ENCODE data around the gene KLF15.
"Not testable (repeated sequence)": the region's sequence is repeated elsewhere in the genome, so short reads cannot be mapped to it uniquely, and the experiment has no call there.

KLF15 gene

DNA sequence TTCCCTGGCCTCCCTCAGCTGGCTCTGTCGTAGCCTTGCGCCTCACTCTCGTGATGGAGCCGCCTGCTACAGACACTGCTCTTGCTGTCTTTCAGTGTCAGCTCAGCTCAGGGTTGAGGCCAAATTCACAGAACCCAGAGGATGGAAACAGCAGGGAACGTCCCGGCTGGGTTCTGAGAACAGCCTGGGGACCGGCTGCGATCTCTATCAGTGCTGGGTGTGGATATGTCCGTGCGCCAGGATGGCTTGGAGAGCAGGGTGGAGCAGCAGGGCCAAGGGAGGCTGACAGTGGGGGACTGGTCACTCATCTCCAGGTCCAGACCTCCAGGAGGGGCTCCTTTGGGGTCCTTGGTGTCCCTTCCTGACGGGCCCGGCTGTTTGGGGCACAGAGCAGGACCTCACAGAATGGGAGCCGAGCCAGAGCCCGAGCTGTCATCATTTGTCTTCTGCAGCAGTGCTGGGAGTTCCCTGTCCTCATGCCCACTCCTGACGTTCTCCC is 18.4 kb downstream of the KLF15 start:
- H3K9ac ChIP-seq (ENCODE audit: low read length in 2 of 2) = no peak overlapping the region
- no peaks in the 10 kb centered on the region for H3K9me3 ChIP-seq (ENCODE audit: control insufficient read depth in 2 of 2, low read length in 2 of 2)
- peaks cover 19% of the 10 kb centered on the region for H3K4me1 ChIP-seq (ENCODE audit: control insufficient read depth, insufficient read depth, low read length)
- no peaks in the 10 kb centered on the region for H3K36me3 ChIP-seq (ENCODE audit: control insufficient read depth in 2 of 2, insufficient read depth in 2 of 2, low read length in 2 of 2)
- H3K27ac ChIP-seq (ENCODE audit: low read length) = no peak overlapping the region
- no peaks in the 10 kb centered on the region for H3K27me3 ChIP-seq (ENCODE audit: control insufficient read depth in 1 of 2, insufficient read depth in 2 of 2, low read length in 2 of 2)
- H3K4me3 ChIP-seq (ENCODE audit: low read length in 2 of 2) = no peak overlapping the region

DNA sequence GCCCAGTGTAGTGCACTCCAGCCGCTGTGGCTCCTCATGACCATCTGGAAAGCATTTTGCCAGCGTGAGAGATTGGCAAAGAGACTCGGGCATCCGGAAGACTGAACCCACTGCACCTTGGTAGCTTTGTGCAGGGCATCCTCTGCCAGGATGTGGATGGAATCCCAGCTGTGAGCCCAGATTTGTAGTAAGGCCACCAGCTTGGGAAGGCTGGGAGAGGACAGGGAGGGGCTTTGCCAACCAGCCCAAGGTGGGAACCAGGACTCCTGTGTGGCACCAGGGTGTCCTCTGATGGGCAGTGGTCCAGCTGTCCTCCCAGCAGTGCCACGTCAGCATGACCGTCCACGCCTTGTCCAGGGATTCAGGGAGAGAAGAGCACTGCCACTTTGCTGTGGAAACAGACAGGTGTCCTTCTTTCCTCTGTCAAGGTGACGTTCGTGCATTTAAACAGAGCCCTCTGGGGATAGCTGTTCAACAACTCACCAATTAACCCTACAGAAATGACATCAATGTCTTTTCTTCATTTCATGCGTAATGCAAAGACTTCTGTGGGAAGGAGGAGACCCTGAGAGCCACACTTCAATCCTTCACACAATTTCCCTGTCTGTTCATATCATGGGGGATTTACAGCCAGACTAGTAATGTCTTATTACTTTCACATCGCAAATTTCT is 19.1 kb downstream of the KLF15 start:
- Histone ChIP-seq H3K27ac (ENCODE audit: low read length) (no peak overlapping the region), H3K27me3 (ENCODE audit: control insufficient read depth in 1 of 2, insufficient read depth in 2 of 2, low read length in 2 of 2) (no peaks in the 10 kb centered on the region), H3K9me3 (ENCODE audit: control insufficient read depth in 2 of 2, low read length in 2 of 2) (no peaks in the 10 kb centered on the region), H3K4me3 (ENCODE audit: low read length in 2 of 2) (no peak overlapping the region), H3K9ac (ENCODE audit: low read length in 2 of 2) (no peak overlapping the region), H3K36me3 (ENCODE audit: control insufficient read depth in 2 of 2, insufficient read depth in 2 of 2, low read length in 2 of 2) (no peaks in the 10 kb centered on the region), H3K4me1 (ENCODE audit: control insufficient read depth, insufficient read depth, low read length) (peaks cover 16% of the 10 kb centered on the region)

DNA sequence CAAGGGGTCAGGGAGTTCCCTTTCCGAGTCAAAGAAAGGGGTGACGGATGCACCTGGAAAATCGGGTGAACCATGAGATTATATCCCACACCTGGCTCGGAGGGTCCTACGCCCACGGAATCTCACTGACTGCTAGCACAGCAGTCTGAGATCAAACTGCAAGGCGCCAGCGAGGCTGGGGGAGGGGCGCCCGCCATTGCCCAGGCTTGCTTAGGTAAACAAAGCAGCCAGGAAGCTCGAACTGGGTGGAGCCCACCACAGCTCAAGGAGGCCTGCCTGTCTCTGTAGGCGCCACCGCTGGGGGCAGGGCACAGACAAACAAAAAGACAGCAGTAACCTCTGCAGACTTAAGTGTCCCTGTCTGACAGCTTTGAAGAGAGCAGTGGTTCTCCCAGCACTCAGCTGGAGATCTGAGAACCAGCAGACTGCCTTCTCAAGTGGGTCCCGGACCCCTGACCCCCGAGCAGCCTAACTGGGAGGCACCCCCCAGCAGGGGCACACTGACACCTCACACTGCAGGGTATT is 25.3 kb downstream of the KLF15 start:
- H3K4me1 ChIP-seq (ENCODE audit: control insufficient read depth, insufficient read depth, low read length); H3K4me3 ChIP-seq (ENCODE audit: low read length in 2 of 2); H3K27me3 ChIP-seq (ENCODE audit: control insufficient read depth in 1 of 2, insufficient read depth in 2 of 2, low read length in 2 of 2); H3K9ac ChIP-seq (ENCODE audit: low read length in 2 of 2); H3K27ac ChIP-seq (ENCODE audit: low read length); H3K36me3 ChIP-seq (ENCODE audit: control insufficient read depth in 2 of 2, insufficient read depth in 2 of 2, low read length in 2 of 2): not testable (repeated sequence)
- peaks cover 6 to 10% of the 10 kb centered on the region in 2 donors for H3K9me3 ChIP-seq (ENCODE audit: control insufficient read depth in 2 of 2, low read length in 2 of 2)

DNA sequence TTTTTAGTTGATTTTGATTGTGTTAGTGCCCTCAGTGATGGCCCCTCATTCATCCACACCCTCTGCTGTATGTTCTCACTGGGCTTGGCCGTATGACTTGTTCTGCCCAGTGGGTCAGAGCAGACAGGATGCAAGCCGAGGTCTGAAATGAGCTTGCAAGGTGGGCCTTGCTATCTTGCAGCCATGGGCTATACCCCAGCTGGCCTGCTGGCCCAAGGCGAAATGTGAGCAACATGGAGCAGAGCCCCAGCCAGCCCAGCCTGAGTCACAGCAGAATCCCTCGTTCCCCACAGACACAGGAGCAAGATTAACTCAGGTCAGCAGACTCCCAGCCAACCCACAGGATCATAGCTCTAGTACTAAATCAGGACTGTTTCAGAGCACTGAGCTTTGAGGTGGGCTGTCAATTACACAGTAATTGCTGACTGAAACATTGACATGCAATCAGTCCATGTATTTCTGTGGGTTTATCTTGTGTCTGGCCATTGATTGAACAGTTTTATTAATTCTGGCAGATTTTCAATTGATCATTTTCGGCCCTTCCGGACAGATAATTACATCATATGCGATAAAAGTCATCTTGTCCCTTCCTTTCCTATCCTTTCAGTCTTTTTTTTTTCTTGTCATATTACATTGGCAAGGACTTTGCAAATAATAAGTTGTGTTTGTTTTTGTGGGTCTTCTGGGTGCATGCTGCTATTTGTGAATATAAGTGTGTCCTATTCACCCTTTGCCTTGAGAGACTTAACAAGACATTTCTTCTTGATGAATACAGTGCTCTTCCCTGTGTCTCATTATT is 27.1 kb downstream of the KLF15 start:
- no peak overlapping the region for H3K4me3 ChIP-seq (ENCODE audit: low read length in 2 of 2)
- no peak overlapping the region for H3K27ac ChIP-seq (ENCODE audit: low read length)
- no peaks in the 10 kb centered on the region for H3K36me3 ChIP-seq (ENCODE audit: control insufficient read depth in 2 of 2, insufficient read depth in 2 of 2, low read length in 2 of 2)
- no peak overlapping the region for H3K9ac ChIP-seq (ENCODE audit: low read length in 2 of 2)
- H3K27me3 ChIP-seq (ENCODE audit: control insufficient read depth in 1 of 2, insufficient read depth in 2 of 2, low read length in 2 of 2) = no peaks in the 10 kb centered on the region
- H3K4me1 ChIP-seq (ENCODE audit: control insufficient read depth, insufficient read depth, low read length) = no peaks in the 10 kb centered on the region
- H3K9me3 ChIP-seq (ENCODE audit: control insufficient read depth in 2 of 2, low read length in 2 of 2) = peaks cover 6 to 10% of the 10 kb centered on the region in 2 donors

DNA sequence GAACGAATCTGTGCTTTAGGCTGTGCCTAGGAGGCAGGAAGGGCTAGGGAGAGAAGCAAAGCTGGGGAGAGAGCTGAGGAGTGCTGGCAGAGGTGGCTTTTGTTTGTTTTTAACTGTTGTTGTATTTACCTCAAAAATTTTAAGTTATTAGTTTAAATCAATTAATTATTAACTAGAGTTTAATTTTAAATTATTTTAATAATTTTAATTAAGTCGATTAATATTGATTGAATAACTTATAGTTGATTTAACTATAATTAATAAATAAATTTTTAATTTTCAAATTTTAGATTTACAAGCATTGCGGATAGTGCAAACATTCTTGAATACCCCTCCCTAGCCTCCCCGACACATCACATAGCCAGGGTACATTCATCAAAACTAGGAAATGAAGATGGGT is 30.6 kb downstream of the KLF15 start:
- H3K9me3 ChIP-seq (ENCODE audit: control insufficient read depth in 2 of 2, low read length in 2 of 2) = peaks cover 6 to 10% of the 10 kb centered on the region in 2 donors
- H3K27me3 ChIP-seq (ENCODE audit: control insufficient read depth in 1 of 2, insufficient read depth in 2 of 2, low read length in 2 of 2) = no peaks in the 10 kb centered on the region
- H3K27ac ChIP-seq (ENCODE audit: low read length) = no peak overlapping the region
- no peak overlapping the region for H3K9ac ChIP-seq (ENCODE audit: low read length in 2 of 2)
- H3K36me3 ChIP-seq (ENCODE audit: control insufficient read depth in 2 of 2, insufficient read depth in 2 of 2, low read length in 2 of 2) = no peaks in the 10 kb centered on the region
- no peak overlapping the region for H3K4me3 ChIP-seq (ENCODE audit: low read length in 2 of 2)
- no peaks in the 10 kb centered on the region for H3K4me1 ChIP-seq (ENCODE audit: control insufficient read depth, insufficient read depth, low read length)

DNA sequence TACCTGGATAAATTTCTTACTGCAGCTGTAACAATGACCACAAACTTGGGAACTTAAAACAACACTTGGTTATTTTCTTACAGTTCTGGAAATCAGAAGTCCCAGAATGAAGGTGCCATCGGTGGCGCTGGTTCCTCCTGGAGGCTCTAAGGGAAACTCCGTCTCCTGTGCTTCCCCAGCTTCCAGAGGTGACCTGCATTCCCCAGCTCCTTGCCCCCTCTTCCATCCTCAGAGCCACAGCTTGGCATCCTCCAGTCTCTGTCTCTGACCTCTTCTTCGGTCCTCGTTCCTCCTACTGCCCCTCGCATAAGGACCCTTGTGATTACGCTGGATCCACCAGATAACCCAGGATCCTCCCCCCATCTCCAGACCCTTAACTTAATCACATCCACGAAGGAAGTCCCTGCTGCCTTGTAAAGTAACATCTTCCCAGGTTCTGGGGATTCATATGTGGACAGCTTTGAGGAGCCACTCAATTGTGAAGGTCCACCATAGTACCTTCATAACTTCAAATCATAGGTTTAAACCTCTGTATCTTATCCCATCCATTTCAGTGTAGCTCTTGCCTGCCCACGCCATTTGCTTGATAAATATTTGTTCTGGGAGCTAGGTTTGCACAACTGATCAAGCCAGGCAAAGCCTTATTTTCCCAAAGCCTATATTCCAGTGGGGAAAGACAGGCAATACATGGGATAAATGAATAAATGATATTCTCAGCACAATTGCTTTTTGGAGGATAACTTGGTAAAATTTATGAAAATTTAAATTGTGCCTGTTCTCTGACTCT is 34.8 kb downstream of the KLF15 start:
- Histone ChIP-seq H3K27me3 (ENCODE audit: control insufficient read depth in 1 of 2, insufficient read depth in 2 of 2, low read length in 2 of 2) (no peaks in the 10 kb centered on the region), H3K9ac (ENCODE audit: low read length in 2 of 2) (no peak overlapping the region), H3K9me3 (ENCODE audit: control insufficient read depth in 2 of 2, low read length in 2 of 2) (no peaks in the 10 kb centered on the region), H3K27ac (ENCODE audit: low read length) (no peak overlapping the region), H3K36me3 (ENCODE audit: control insufficient read depth in 2 of 2, insufficient read depth in 2 of 2, low read length in 2 of 2) (no peaks in the 10 kb centered on the region), H3K4me1 (ENCODE audit: control insufficient read depth, insufficient read depth, low read length) (no peaks in the 10 kb centered on the region), H3K4me3 (ENCODE audit: low read length in 2 of 2) (no peak overlapping the region)

DNA sequence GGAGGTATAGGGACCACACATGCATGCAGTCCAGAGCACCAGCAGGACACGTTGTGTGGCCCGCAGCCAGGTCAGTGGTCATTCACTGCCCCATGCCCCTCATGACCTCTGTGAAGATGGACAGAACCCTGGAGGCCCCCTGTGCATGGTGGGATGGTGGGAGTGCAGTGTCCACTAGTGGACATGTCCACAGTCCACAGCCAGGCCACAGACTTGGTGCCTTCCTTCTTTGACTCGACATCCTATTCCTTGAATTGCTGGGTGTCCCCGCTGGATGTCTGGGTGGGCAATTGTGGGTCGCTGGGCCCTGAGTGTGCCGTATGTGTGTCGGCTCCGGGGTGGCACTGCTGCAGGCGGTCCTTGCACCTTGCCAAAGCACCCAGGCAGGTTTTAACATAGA is 35.7 kb downstream of the KLF15 start:
- Histone ChIP-seq H3K4me1 (ENCODE audit: control insufficient read depth, insufficient read depth, low read length) (no peaks in the 10 kb centered on the region), H3K27ac (ENCODE audit: low read length) (no peak overlapping the region), H3K4me3 (ENCODE audit: low read length in 2 of 2) (no peak overlapping the region), H3K27me3 (ENCODE audit: control insufficient read depth in 1 of 2, insufficient read depth in 2 of 2, low read length in 2 of 2) (no peaks in the 10 kb centered on the region), H3K36me3 (ENCODE audit: control insufficient read depth in 2 of 2, insufficient read depth in 2 of 2, low read length in 2 of 2) (no peaks in the 10 kb centered on the region), H3K9ac (ENCODE audit: low read length in 2 of 2) (no peak overlapping the region), H3K9me3 (ENCODE audit: control insufficient read depth in 2 of 2, low read length in 2 of 2) (no peaks in the 10 kb centered on the region)

DNA sequence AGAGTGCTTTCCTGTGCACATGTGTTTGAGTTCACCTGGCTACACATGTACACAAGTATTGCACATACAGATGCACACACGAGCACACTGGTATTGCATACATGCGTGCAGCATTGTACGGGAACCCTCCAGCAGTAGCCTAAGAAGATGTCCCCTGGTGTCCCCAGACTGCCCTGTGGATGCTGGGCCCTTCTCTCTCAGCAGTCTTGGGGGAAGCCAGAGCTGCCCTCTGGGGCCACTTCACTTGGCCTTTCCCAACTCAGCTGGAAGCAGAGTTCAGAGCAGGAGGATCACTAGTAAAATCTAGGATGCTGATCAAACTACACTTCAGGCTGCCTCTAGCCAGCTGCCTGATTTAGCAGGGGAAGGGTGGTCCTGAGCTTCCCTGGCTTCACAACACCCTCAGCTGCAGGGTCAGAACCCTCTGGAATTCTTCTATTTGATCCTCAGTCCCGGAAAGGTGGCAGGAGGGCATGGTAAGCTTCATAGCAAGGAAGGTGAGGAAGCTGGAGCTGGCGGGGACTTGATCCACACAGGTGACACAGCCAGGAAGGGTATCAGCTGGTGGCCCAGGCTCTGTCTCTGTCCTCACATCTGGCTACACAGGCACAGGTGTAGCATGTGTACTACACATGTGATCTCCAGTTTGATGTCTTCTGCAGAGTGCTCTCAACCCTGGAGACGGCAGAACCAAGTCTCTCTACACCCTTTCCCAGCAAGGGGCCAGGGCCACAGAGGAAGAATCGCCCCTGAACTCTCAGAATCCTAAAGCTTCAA is 36.5 kb downstream of the KLF15 start:
- peaks cover 2% of the 10 kb centered on the region for H3K4me1 ChIP-seq (ENCODE audit: control insufficient read depth, insufficient read depth, low read length)
- H3K9ac ChIP-seq (ENCODE audit: low read length in 2 of 2) = no peak overlapping the region
- H3K27ac ChIP-seq (ENCODE audit: low read length) = no peak overlapping the region
- H3K27me3 ChIP-seq (ENCODE audit: control insufficient read depth in 1 of 2, insufficient read depth in 2 of 2, low read length in 2 of 2) = no peaks in the 10 kb centered on the region
- H3K36me3 ChIP-seq (ENCODE audit: control insufficient read depth in 2 of 2, insufficient read depth in 2 of 2, low read length in 2 of 2) = no peaks in the 10 kb centered on the region
- H3K9me3 ChIP-seq (ENCODE audit: control insufficient read depth in 2 of 2, low read length in 2 of 2) = no peaks in the 10 kb centered on the region
- H3K4me3 ChIP-seq (ENCODE audit: low read length in 2 of 2) = no peak overlapping the region

DNA sequence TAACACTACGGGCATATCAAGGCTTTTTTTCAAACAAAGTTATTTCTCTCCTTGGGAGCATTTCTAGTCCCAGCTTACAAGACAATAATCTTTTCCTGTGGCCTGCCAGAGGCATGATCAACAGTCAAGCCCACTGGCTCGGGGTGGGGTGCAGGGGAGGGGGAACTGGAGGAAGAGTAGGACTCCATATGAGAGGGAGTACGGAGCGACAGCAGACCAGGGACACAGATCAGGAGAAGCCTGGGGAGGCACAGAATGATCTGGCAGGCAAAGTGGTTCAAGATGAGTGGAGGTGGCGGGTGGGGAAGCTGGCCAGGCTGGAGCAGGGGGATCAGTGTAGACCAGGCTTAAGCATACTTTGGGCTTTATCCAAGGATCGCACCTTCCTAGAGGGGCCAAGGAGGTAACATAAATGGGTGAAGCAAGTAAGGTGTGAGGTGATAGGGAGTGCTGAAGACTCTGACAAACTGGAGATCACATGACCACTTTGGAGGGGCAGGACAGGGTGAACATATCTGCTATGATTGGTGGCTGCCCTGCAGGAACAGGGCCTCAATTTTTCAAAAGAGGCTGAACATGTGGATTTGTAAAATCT is 37.4 kb downstream of the KLF15 start:
- Histone ChIP-seq H3K4me3 (ENCODE audit: low read length in 2 of 2) (no peak overlapping the region), H3K36me3 (ENCODE audit: control insufficient read depth in 2 of 2, insufficient read depth in 2 of 2, low read length in 2 of 2) (no peaks in the 10 kb centered on the region), H3K27me3 (ENCODE audit: control insufficient read depth in 1 of 2, insufficient read depth in 2 of 2, low read length in 2 of 2) (no peaks in the 10 kb centered on the region), H3K27ac (ENCODE audit: low read length) (no peak overlapping the region), H3K4me1 (ENCODE audit: control insufficient read depth, insufficient read depth, low read length) (peaks cover 2% of the 10 kb centered on the region), H3K9me3 (ENCODE audit: control insufficient read depth in 2 of 2, low read length in 2 of 2) (no peaks in the 10 kb centered on the region), H3K9ac (ENCODE audit: low read length in 2 of 2) (no peak overlapping the region)

Measured in stomach smooth muscle (tissue), 2 donors.